RWPE2 (cell line): ENCODE measurements around the gene SYTL5.

Source experiments
- ATAC-seq: fragments of 200-7000 bp; cut with Tn5 transposase; 3 replicates; pipeline ENCODE4 v1.9.1; 2021; ENCODE audit warnings: low read depth
- DNase-seq: peaks from one replicate; pipeline ENCODE4 v3.0.0-alpha.2; 2020; ENCODE audit warnings: low spot score
- H3K27ac ChIP-seq: fragments of 450-650 bp; 2 replicates; pipeline ENCODE4 v1.5.1; 2017; ENCODE audit warnings: mild to moderate bottlenecking; ENCODE audit not compliant: poor library complexity, severe bottlenecking
- H3K27me3 ChIP-seq: fragments of 250-450 bp; sonication (Bioruptor Pico); 2 replicates; pipeline ENCODE4 v1.5.1; 2021; ENCODE audit warnings: mild to moderate bottlenecking, moderate library complexity; ENCODE audit not compliant: insufficient read depth, poor library complexity, severe bottlenecking
- H3K36me3 ChIP-seq: fragments of 250-450 bp; sonication (Bioruptor Pico); 2 replicates; pipeline ENCODE4 v1.5.1; 2020; ENCODE audit warnings: low read depth, mild to moderate bottlenecking, moderate library complexity
- H3K4me1 ChIP-seq: fragments of 250-450 bp; sonication (Bioruptor Pico); 2 replicates; pipeline ENCODE4 v1.5.1; 2021; ENCODE audit warnings: mild to moderate bottlenecking, moderate library complexity; ENCODE audit not compliant: insufficient read depth, poor library complexity, severe bottlenecking
- H3K4me3 ChIP-seq: fragments of 250-450 bp; sonication (Bioruptor Pico); 2 replicates; pipeline ENCODE4 v1.5.1; 2021; ENCODE audit warnings: mild to moderate bottlenecking, moderate library complexity; ENCODE audit not compliant: severe bottlenecking
- H3K9me3 ChIP-seq: fragments of 250-450 bp; sonication (Bioruptor Pico); 2 replicates; pipeline ENCODE4 v1.5.1; 2021; ENCODE audit warnings: mild to moderate bottlenecking, moderate library complexity; ENCODE audit not compliant: severe bottlenecking
- TF ChIP-seq, protein P1 (sequence below): fragments of 450-650 bp; IDR thresholded peaks from one replicate; pipeline ENCODE4 v1.5.1; 2017; ENCODE audit warnings: mild to moderate bottlenecking, moderate library complexity; ENCODE audit not compliant: poor library complexity, severe bottlenecking

The SYTL5 gene

DNA sequence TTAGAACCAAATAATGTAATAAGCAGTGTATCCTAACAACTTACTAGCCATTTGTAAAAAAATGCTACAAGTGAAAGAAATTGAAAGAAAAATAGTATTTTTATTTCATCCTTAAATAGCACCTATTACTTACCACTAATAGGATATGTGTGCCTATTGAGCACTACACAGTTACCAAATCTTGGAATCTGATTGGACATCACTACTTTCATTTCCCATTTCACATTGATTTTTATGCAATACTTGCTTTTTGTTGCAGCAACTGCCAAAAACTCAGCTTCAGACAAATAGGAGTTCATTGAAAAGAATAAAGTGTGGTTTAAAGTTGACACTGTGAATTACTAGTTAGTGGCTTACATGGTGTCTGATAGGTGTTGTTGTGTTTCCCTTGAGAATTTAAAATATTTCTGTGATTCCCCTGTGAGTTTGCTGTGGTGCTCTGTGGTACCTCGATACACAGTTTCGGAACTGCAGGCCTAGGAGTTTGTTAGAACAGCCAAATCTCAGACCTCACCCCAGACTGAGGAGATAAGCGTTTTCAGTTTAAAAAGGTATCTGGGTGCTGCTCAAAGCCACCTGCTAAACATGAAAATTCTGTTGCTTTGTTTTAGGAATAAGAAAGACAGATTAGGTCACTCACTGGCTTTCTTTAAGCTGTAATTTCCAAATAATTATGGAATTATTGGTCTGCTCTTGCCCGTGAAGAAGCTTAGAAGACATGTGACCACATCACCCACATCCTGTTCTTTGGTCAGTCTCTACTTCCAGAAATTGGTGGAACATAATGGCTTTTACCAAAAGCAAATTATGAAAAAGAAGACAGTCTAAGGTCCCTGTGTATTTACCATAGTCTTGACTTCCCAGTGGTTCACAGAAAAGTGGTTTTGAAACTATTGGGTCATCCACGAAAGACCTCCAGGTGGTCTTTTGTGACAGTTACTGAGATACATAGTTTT lies 97.8 kb downstream of the SYTL5 start:
- ATAC-seq (no peak), DNase-seq (no peak)
- H3K27me3 ChIP-seq: no peaks in the 10 kb centered on the region
- H3K27ac ChIP-seq: no peak overlapping the region
- H3K36me3 ChIP-seq: no peaks in the 10 kb centered on the region
- no peak overlapping the region for H3K4me3 ChIP-seq
- no peaks in the 10 kb centered on the region for H3K9me3 ChIP-seq
- TF ChIP-seq, protein P1, sequence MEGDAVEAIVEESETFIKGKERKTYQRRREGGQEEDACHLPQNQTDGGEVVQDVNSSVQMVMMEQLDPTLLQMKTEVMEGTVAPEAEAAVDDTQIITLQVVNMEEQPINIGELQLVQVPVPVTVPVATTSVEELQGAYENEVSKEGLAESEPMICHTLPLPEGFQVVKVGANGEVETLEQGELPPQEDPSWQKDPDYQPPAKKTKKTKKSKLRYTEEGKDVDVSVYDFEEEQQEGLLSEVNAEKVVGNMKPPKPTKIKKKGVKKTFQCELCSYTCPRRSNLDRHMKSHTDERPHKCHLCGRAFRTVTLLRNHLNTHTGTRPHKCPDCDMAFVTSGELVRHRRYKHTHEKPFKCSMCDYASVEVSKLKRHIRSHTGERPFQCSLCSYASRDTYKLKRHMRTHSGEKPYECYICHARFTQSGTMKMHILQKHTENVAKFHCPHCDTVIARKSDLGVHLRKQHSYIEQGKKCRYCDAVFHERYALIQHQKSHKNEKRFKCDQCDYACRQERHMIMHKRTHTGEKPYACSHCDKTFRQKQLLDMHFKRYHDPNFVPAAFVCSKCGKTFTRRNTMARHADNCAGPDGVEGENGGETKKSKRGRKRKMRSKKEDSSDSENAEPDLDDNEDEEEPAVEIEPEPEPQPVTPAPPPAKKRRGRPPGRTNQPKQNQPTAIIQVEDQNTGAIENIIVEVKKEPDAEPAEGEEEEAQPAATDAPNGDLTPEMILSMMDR: no peak
- no peaks in the 10 kb centered on the region for H3K4me1 ChIP-seq

DNA sequence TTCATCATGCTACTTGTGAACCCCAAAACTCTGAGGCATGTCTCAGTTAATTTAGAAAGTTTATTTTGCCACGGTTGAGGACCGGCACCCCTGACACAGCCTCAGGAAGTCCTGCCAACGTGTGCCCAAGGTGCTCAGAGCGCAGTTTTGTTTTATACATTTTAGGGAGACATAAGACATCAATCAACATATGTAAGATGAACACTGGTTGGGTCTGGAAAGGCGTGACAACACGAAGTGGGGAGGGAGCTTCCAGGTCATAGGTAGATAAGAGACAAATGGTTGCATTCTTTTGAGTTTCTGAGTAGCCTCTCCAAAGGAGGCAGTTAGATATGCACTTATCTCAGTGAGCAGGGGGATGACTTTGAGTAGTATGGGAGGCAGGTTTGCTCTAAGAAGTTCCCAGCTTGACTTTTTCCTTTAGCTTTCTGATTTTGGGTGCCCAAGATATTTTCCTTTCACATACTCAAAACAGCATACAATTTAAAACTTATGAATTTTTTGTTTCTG lies 98.9 kb downstream of the SYTL5 start:
- Histone ChIP-seq H3K27me3 (no peaks in the 10 kb centered on the region), H3K4me1 (no peaks in the 10 kb centered on the region), H3K36me3 (no peaks in the 10 kb centered on the region), H3K9me3 (no peaks in the 10 kb centered on the region), H3K4me3 (no peak overlapping the region), H3K27ac (no peak overlapping the region)
- ATAC-seq (no peak), DNase-seq (no peak)
- TF ChIP-seq, protein P1: no peak

DNA sequence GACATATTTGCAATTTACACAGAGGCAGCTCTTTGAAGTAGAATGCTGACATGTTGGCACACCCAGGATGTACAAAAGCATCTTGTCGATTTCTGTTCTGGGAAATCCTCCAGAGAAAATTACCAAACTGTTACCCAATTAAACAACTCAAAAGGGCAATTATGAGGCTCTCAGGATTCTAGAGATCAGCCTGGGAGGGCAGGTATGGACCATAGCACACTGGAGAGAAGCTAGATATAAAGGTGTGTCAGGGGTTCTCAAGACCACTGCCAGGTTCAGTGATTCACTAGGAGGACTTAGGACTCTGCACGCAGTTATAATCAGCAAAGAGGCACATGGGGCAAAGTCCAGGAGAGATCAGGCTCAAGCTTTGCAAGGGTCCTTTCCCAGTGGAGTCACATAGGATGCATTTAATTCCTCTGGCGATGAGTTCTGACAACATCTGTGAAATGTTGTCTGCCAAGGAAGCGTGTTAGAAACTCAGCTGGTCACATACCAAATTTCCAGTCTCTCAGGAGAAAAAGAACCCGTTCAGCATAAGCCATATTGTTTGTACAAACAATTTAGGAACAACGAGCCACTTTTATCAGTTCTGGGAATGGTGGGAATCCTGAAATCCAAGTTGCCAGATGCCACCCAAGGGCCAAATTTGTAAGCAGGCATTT lies 100.8 kb downstream of the SYTL5 start:
- Histone ChIP-seq H3K9me3 (no peaks in the 10 kb centered on the region), H3K27ac (no peak overlapping the region), H3K4me3 (no peak overlapping the region), H3K27me3 (no peaks in the 10 kb centered on the region), H3K4me1 (no peaks in the 10 kb centered on the region), H3K36me3 (no peaks in the 10 kb centered on the region)
- no peak for ATAC-seq
- TF ChIP-seq, protein P1: no peak
- DNase-seq: no peak

DNA sequence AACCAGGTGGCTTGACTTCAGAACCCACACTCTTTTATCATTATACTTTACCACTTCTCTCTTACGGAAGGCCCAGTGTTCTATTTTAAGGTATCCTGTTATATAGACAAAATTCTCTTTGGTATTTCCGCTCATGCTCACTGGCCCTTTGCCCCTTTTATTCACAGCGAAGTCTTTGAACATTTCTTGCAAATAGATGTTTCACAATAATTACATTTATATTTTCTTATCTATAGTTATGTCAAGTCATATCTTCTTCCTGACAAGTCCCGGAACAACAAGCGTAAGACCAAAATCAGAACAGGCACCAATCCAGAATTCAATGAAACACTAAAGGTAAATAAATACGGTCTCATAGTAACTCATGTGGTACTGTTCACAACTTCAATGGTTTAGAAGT lies 102.0 kb downstream of the SYTL5 start:
- Histone ChIP-seq H3K36me3 (no peaks in the 10 kb centered on the region), H3K27me3 (no peaks in the 10 kb centered on the region), H3K9me3 (no peaks in the 10 kb centered on the region), H3K4me1 (no peaks in the 10 kb centered on the region), H3K27ac (no peak overlapping the region), H3K4me3 (no peak overlapping the region)
- TF ChIP-seq, protein P1: no peak
- ATAC-seq: no peak
- no peak for DNase-seq
